Activated naive CD4-positive, alpha-beta T cell treated with anti-CD3 and anti-CD28 coated beads, Interleukin-2, amount 10 ng/mL, durations not matched to agents 7 days and 5 days (primary cell): Measurements from ENCODE around the gene BANF2.
"Not testable (repeated sequence)": the region's sequence is repeated elsewhere in the genome, so short reads cannot be mapped to it uniquely, and the experiment has no call there.

Experiments
- CTCF ChIA-PET: fragments of 350-600 bp; sonication (Branson Sonifier 250); formaldehyde crosslinking; loops from one replicate; lab custom pipeline; 2021; ENCODE audit warnings: antibody characterized with exemption; lab: Charles Lee
- DNase-seq: peaks from one replicate; pipeline ENCODE4 v3.0.0-alpha.2; 2020
- H3K27ac Mint-ChIP-seq: one replicate; pipeline ENCODE4 v1.8.0; 2021; ENCODE audit warnings: mild to moderate bottlenecking, moderate library complexity, mixed read lengths
- H3K27me3 Mint-ChIP-seq: one replicate; pipeline ENCODE4 v1.8.0; 2021; ENCODE audit warnings: mild to moderate bottlenecking, mixed read lengths
- H3K36me3 Mint-ChIP-seq: one replicate; pipeline ENCODE4 v1.8.0; 2021; ENCODE audit warnings: mixed read lengths
- H3K4me1 Mint-ChIP-seq: one replicate; pipeline ENCODE4 v1.8.0; 2021; ENCODE audit warnings: mixed read lengths
- H3K4me3 Mint-ChIP-seq: one replicate; pipeline ENCODE4 v1.8.0; 2021; ENCODE audit warnings: mild to moderate bottlenecking, moderate library complexity, mixed read lengths
- H3K9me3 Mint-ChIP-seq: one replicate; pipeline ENCODE4 v1.8.0; 2021; ENCODE audit warnings: mixed read lengths

The BANF2 gene

DNA sequence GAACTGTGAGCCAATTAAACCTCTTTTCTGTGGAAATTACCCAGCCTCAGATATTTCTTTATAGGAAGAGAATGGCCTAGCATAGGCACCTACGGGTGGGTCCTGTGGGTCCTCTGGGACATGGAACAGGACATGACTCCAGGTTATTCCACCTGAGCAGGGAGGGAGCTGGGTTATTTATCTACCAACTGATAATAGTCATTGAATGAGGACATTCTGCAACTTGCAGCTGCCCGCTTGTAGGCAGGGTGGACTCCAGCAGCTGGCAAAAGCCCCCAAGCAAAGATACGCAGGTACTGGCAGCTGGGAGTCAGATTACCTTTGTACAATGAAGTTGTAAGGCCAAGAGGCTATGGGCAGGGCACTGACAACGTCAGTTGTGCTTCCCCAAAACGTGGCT lies 1.4 kb upstream of the BANF2 start:
- Mint-ChIP-seq H3K4me3 (no peak overlapping the region), H3K9me3 (peaks cover 3% of the 10 kb centered on the region), H3K36me3 (no peaks in the 10 kb centered on the region), H3K27ac (no peak overlapping the region), H3K27me3 (peaks cover 11% of the 10 kb centered on the region), H3K4me1 (no peaks in the 10 kb centered on the region)
- CTCF ChIA-PET, result interaction anchor here (0.6 kb wide), 1 partner anchor 1241 kb away, joined by 3 read pairs; no protein-coding TSS in a partner anchor
- no peak for DNase-seq

DNA sequence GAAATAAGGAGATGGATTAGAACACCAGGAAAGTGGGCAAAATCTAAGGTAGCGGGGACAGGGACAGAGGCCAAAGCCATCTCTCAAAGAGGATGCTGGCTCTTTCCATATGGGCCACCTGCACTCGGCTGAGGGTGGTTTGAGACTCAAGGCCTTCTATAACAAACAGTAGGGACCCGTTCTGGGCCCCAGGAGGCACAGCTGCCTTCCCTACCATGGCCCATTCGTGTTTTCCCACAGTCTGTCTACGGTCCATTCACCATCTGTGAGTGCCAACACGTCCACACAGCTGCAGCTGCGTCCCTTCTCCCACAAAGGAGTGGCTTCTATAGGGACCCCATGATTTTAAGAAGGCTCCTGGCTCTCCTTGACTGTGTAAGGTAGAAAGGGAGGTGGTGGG lies 871 bp downstream of the BANF2 start:
- CTCF ChIA-PET, result interaction anchor here (0.6 kb wide), 1 partner anchor 18 kb away, joined by 3 read pairs; no protein-coding TSS in a partner anchor
- H3K4me1 Mint-ChIP-seq, result no peaks in the 10 kb centered on the region

DNA sequence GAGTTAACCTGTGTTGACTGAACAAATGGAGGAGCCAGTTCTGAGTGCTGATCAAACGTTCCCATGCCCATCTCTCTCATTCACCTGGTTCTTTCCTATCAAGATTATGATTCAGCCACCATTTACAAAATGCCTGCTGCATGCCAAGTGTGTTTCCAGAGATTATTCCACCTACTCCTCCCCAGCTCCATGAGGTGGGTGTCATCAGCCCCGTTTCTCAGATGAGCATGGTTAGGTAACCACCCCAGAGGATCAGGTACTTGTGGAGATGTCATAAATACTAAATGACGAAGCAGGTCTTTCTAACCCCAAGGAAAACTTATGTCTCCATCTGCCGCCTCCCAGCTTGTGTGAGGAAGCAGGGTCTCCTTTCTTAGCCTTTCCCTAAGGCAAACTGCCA lies 2.1 kb downstream of the BANF2 start:
- no peak for DNase-seq
- H3K36me3 Mint-ChIP-seq, result no peaks in the 10 kb centered on the region
- H3K4me1 Mint-ChIP-seq, result no peaks in the 10 kb centered on the region
- peaks cover 4% of the 10 kb centered on the region for H3K27me3 Mint-ChIP-seq
- peaks cover under 1% of the 10 kb centered on the region for H3K9me3 Mint-ChIP-seq
- CTCF ChIA-PET, result interaction anchor here (0.8 kb wide), 1 partner anchor 11 kb away, joined by 3 read pairs; no protein-coding TSS in a partner anchor
- no peak overlapping the region for H3K27ac Mint-ChIP-seq
- H3K4me3 Mint-ChIP-seq, result no peak overlapping the region

More for the DNA sequence above, 871 bp downstream of the BANF2 start:
- peaks cover 3% of the 10 kb centered on the region for H3K9me3 Mint-ChIP-seq
- no peak for DNase-seq
- H3K27ac Mint-ChIP-seq, result no peak overlapping the region
- no peak overlapping the region for H3K4me3 Mint-ChIP-seq
- H3K27me3 Mint-ChIP-seq, result peaks cover 4% of the 10 kb centered on the region
- no peaks in the 10 kb centered on the region for H3K36me3 Mint-ChIP-seq

DNA sequence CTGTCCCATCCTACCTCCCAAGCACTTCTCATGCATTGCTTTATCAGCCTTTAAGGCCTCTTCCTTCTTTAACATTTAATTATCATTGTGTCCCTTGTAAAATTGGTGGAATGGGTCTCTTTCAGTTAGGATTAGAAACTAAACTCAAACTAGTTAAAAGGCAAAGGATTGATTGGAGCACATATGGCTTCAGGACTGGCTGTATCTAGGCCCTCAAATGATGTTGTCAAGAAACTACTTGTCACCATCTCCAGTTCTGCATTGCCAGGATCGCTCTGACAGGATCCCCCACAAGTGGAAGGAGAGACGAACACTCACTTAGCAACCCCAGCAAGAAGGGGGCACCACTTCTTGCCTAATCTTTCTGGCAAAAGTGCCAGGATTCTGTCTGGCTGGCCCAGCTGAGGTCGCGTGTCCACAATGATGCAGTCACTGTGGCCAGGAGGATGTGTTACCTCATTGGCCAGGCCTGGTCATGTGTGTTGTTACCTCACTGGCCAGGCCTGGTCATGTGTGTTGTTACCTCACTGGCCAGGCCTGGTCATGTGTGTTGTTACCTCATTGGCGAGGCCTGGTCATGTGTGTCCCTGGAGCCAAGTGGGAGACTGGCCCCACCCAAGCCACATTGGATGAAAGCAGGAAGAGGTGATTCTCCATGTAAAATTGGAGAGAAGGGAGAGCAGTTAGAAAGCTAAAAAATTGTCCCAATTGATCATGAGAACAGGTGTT lies 5.0 kb downstream of the BANF2 start:
- Mint-ChIP-seq H3K27me3 (peaks cover 4% of the 10 kb centered on the region), H3K9me3 (no peaks in the 10 kb centered on the region), H3K27ac (no peak overlapping the region), H3K4me1 (no peaks in the 10 kb centered on the region), H3K4me3 (no peak overlapping the region), H3K36me3 (no peaks in the 10 kb centered on the region)
- DNase-seq, result no peak
- CTCF ChIA-PET, result no interaction called here

DNA sequence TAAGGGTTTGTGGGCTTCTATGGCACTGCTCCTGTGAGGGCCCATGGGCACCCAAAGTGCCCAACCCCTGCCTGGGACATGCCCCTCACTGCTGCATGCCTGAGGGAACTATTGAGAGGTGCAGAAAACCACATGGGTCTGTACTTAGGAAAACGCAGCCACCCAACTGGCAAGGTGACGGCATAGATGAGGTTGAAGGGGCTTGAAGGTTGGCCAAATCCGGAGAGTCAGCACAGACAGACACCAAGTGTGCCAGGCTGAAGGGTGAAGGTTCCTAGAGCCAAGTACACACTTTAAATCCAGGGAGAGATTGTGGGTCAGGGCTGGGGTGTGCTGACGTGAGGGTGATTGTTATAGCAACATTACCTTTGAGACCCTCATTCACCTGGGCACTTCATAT lies 6.2 kb downstream of the BANF2 start:
- DNase-seq, result no peak
- Mint-ChIP-seq H3K9me3 (no peaks in the 10 kb centered on the region), H3K27me3 (peaks cover 4% of the 10 kb centered on the region), H3K4me1 (no peaks in the 10 kb centered on the region), H3K36me3 (no peaks in the 10 kb centered on the region), H3K27ac (no peak overlapping the region), H3K4me3 (no peak overlapping the region)
- CTCF ChIA-PET, result no interaction called here

DNA sequence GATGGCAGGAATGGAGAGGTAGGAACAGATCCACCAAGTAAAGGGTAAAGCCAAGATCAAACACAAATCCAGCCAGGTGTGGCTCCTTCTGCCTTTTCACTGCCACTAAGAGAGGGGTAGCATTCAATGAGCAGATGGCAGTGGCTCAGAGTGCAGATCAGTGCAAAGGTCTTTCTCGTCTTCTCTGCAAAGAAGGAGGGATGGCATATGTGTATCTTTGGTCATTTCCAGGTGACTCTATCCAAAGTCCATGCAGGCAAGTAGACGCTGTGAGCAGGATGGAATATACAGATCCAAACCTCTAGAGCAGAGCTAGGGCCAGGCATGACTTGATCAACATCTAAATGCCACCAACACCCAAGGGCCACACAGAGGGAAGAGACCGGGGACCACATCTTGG lies 6.9 kb downstream of the BANF2 start:
- Mint-ChIP-seq H3K36me3 (no peaks in the 10 kb centered on the region), H3K9me3 (no peaks in the 10 kb centered on the region), H3K4me1 (no peaks in the 10 kb centered on the region), H3K4me3 (no peak overlapping the region), H3K27ac (no peak overlapping the region), H3K27me3 (peaks cover 4% of the 10 kb centered on the region)
- CTCF ChIA-PET, result no interaction called here
- DNase-seq, result no peak

DNA sequence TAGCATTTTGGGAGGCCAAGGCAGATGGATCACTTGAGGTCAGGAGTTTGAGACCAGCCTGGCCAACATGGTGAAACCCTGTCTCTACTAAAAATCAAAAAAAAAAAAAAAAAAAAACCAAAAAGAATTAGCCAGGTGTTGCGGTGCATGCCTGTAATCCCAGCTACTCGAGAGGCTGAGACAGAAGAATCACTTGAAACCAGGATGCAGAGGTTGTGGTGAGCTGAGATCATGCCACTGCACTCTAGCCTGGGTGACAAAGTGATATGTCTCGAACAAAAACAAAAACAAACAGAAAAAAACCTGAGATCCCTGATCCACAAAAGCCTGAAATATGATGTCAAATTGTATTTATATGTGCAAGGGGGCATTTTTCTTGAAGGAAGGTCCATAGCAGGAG lies 8.2 kb downstream of the BANF2 start:
- DNase-seq, CTCF ChIA-PET, H3K4me3 Mint-ChIP-seq: not testable (repeated sequence)

DNA sequence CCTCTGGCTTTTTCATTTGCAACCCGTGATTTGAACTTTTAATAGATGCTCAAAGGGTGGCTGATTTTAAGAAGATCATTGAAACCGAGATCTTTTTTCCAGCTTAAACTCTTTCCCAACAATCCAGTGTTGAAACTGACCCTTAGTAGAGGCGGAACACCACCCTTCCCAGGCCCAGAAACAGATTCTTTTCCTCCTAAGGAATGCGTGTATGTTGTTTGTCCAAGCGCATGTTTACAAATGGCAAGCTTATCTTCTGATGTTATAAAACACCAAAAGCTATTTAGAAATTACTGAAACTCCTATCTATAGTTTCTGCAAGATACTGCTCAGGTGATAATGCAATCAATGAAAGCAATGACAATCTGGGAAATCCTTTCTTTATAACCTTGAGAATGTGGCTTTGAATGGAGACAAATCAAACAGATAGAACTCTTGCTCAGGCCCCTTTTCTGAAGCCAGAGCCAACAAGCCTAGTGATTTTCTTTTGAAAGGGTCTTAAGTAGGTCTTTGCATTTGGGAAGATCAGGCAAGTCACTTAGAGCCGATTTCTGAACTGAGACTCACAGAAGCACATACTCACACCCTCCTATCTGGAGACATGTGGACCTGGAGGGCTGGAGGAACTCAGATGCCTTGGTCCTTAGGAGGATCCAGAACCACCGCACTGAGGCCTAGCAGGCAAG lies 9.1 kb downstream of the BANF2 start:
- DNase-seq, result no peak
- Mint-ChIP-seq H3K9me3 (no peaks in the 10 kb centered on the region), H3K27me3 (no peaks in the 10 kb centered on the region), H3K4me1 (no peaks in the 10 kb centered on the region), H3K27ac (no peak overlapping the region), H3K36me3 (no peaks in the 10 kb centered on the region), H3K4me3 (no peak overlapping the region)
- CTCF ChIA-PET, result interaction anchor here (1.2 kb wide), 1 partner anchor 205 kb away, joined by 3 read pairs; no protein-coding TSS in a partner anchor

More for the DNA sequence above, 8.2 kb downstream of the BANF2 start:
- not testable (repeated sequence) for H3K27ac Mint-ChIP-seq, H3K27me3 Mint-ChIP-seq, H3K9me3 Mint-ChIP-seq, H3K36me3 Mint-ChIP-seq, H3K4me1 Mint-ChIP-seq

DNA sequence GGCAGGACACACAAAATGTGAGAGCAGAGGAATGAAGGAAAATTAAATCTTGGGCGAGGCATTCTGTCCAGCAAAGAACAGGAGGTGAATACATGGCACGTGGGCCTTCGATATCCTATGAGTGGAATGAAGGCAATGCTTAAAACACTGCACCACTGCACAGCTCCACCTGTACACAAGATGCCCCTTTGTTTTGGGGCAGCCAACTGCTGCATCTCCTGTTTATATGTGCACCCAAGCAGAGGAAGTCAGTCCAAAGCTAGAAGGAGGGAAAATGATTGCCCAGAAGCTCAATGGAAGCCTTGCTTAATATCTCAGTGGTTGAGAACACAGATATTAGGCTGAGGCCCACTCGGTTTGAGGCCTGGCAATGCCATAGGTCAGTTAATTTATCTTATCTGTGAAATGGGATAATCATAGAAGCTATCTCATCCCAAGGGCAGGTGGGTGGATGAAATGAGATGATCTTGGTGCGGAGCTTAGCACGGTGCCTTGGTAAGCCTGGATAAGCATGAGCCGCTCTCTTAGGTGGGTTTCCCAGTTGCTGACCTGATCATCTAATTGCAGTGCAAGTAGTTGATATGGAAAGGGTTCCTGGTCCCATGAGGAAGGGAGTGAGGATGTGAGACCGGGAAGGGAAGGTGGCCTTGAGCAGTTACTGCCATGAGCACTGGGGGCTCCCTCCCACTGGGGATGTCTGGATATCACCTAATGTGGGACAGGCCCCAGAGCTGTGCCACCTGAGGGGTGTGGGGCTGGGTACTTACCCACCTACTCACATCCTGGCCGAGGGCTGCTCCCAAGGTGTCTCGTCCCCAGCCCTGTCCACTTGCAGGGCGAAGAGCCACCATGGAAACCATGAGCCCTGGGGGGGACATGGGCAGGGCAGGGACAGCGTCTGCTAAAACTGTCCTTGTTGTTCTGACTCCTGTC lies 9.9 kb downstream of the BANF2 start:
- CTCF ChIA-PET, result interaction anchor here (1.2 kb wide), 1 partner anchor 206 kb away, joined by 3 read pairs; no protein-coding TSS in a partner anchor
- no peak overlapping the region for H3K27ac Mint-ChIP-seq
- no peaks in the 10 kb centered on the region for H3K4me1 Mint-ChIP-seq
- no peaks in the 10 kb centered on the region for H3K36me3 Mint-ChIP-seq
- no peaks in the 10 kb centered on the region for H3K27me3 Mint-ChIP-seq
- no peak overlapping the region for H3K4me3 Mint-ChIP-seq
- H3K9me3 Mint-ChIP-seq, result no peaks in the 10 kb centered on the region
- DNase-seq, result no peak

DNA sequence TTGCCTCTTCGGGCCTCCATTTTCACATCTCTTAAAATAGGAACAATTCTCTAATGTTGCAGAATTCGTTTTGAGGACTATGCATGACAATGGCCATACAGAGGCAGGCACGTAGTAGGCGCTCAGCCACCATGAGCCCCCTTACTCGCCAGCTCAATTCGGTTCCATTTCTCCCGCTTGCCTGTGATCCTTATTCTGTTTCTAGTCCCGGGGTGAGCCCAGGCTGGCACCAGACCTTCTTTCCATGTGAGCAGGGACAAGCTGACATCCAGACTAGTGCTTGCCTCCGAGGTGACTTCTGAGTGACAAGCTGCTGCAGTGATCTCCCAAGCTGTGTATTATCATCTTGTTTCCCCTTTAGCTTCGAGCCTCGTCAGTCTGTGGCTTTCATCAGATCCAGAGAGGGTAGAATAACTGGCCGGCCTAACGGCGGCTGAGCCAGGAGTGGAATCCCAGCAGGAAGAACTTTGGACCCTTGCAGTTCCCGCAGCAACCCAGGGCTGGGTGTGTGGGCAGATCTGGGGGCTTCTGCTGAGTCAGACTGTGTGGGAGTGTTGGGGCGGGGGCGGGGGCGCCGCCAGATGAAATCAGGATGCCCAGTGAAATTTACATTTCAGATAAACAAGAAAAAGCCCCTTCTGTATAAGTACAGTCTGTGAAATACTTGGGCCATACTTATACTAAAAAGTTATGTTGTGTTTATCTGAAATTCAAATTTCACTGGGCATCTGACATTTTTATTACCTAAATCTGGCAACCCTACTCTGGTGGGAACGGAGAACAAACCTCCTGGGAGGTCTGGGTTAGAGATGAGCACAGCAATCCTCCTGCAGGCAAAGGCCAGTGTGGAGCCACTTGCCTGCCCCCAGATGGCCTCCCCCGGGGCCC lies 10.9 kb downstream of the BANF2 start:
- no peaks in the 10 kb centered on the region for H3K9me3 Mint-ChIP-seq
- H3K36me3 Mint-ChIP-seq, result no peaks in the 10 kb centered on the region
- no peaks in the 10 kb centered on the region for H3K4me1 Mint-ChIP-seq
- H3K27me3 Mint-ChIP-seq, result no peaks in the 10 kb centered on the region
- CTCF ChIA-PET, result interaction anchor here (1.2 kb wide), 1 partner anchor 207 kb away, joined by 3 read pairs; no protein-coding TSS in a partner anchor
- no peak for DNase-seq
- no peak overlapping the region for H3K4me3 Mint-ChIP-seq
- H3K27ac Mint-ChIP-seq, result no peak overlapping the region

DNA sequence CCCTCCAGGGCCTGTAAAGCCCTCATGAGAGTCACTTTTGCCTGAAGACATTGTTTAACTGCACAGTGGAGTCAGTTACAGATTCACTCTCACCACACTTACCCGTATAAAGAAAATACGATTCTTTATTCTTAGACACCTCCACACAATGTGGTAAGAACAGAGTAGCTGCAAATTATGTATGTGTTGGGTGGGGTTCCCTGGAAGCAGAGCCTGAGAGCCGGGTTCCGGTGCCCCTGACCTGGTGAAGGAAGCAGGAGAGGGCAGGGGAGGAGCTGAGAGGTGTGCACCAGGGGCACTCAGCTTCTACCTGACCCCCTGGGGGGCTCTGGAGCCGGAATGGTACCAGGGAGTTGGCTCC lies 11.5 kb downstream of the BANF2 start:
- Mint-ChIP-seq H3K4me3 (no peak overlapping the region), H3K36me3 (no peaks in the 10 kb centered on the region), H3K4me1 (no peaks in the 10 kb centered on the region), H3K9me3 (no peaks in the 10 kb centered on the region), H3K27ac (no peak overlapping the region), H3K27me3 (peaks cover under 1% of the 10 kb centered on the region)
- CTCF ChIA-PET, result no interaction called here
- DNase-seq, result no peak

DNA sequence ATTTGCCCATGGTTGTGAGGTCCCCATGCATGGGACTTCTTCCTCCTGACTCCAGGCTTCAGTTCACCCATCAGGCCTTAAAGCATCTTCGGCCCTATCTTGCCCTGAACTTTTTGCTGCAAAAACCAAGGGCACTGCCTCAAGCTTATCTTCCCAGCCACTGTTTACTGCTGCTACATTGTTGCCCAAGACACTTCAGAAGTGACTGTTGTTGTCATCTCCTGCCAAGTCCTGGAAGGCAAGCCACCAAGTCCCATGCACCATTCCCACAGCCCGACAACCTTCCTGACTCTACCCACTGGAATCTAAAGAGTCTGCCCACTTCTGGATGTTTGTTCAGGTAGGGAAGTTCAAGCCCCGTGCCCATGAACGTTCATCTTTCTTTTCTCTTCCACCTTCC lies 12.4 kb downstream of the BANF2 start:
- Mint-ChIP-seq H3K4me1 (no peaks in the 10 kb centered on the region), H3K9me3 (no peaks in the 10 kb centered on the region), H3K4me3 (no peak overlapping the region), H3K27ac (no peak overlapping the region), H3K36me3 (no peaks in the 10 kb centered on the region), H3K27me3 (peaks cover 10% of the 10 kb centered on the region)
- CTCF ChIA-PET, result no interaction called here
- no peak for DNase-seq

DNA sequence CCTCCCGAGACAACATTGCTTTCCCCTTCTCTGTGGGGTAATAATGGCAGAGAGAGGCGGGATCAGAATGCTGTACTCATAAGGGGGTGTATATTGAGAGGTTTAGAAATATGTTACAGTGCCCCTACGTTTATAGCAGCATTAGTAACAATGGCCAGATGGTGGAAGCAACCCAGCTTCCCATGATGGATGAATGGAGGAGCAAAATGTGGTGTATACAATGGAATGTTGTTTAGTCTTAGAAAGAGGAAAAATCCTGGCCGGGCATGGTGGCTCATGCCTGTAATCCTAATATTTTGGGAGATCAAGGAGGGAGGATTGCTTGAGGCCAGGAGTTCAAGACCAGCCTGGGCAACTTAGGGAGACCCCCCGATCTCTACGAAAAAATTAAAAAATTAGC lies 12.9 kb downstream of the BANF2 start:
- peaks cover 10% of the 10 kb centered on the region for H3K27me3 Mint-ChIP-seq
- CTCF ChIA-PET, result no interaction called here
- no peak for DNase-seq
- H3K4me3 Mint-ChIP-seq, result no peak overlapping the region
- no peaks in the 10 kb centered on the region for H3K4me1 Mint-ChIP-seq
- no peaks in the 10 kb centered on the region for H3K9me3 Mint-ChIP-seq
- no peak overlapping the region for H3K27ac Mint-ChIP-seq
- H3K36me3 Mint-ChIP-seq, result no peaks in the 10 kb centered on the region
